Tibial nerve (tissue), 4 donors: ENCODE measurements around the gene ZDHHC20.

Experiments used
- CTCF ChIP-seq, 5 experiments: fragments of 200-600 bp in 3 of 5; fragments of 450-650 bp in 2 of 5; sonication (generic) in 3 of 5; IDR thresholded peaks; one replicate each; pipeline ENCODE4 v1.5.1; 2016 to 2019; ENCODE audit warnings: antibody characterized with exemption in 5 of 5, mild to moderate bottlenecking in 3 of 5, moderate library complexity in 2 of 5
- EP300 ChIP-seq, 2 donors: sonication (generic); formaldehyde crosslinking; IDR thresholded peaks; one replicate each; pipeline ENCODE4 v1.6.1; 2017; ENCODE audit warnings: antibody characterized with exemption in 2 of 2, mild to moderate bottlenecking in 1 of 2
- POLR2A ChIP-seq, 2 donors: fragments of 450-650 bp; IDR thresholded peaks; one replicate each; pipeline ENCODE4 v1.6.1; 2017; ENCODE audit warnings: antibody characterized with exemption in 2 of 2, mild to moderate bottlenecking in 2 of 2, moderate library complexity in 2 of 2

GRCh38 chr13:21354721-21355120 lies 104.4 kb downstream of the ZDHHC20 start:
- TF ChIP-seq CTCF (IDR thresholded peaks at IDR 0.05) (no peak), POLR2A (IDR thresholded peaks at IDR 0.05) (no peak), EP300 (IDR thresholded peaks at IDR 0.05) (no peak)
